K562 (cell line): ENCODE measurements around the gene ADIPOR2. TPM values are rescaled to one million over a fixed set of nuclear protein-coding genes. Genes with fewer than 3 reads are reported as not detected.

ENCODE experiments used
- ATAC-seq: fragments of 200-7000 bp; cut with Tn5 transposase; 3 replicates; pipeline ENCODE4 v1.9.1; 2020; ENCODE audit warnings: moderate library complexity
- BruUV-seq: library from RNA; stranded (reverse); fragments of 400-500 nt; replicated peaks from 2 replicates; lab custom pipeline; 2021; lab: Mats Ljungman, UMichigan
- CTCF ChIA-PET: fragments of 300-600 bp; formaldehyde crosslinking; extraction: SDS; loops from one replicate; lab custom pipeline; 2021; ENCODE audit warnings: low intra/inter-chr PET ratio; lab: Yijun Ruan, JAX
- POLR2A ChIA-PET: fragments of 300-600, 350-650 bp; sonication (Branson Sonifier 250); formaldehyde crosslinking; extraction: SDS; loops from one replicate; lab custom pipeline; 2021; ENCODE audit warnings: antibody characterized with exemption, inconsistent platforms; lab: Yijun Ruan, JAX
- DNase-seq, 4 experiments: peaks; one replicate each; pipeline versions ENCODE4 v3.0.0 to v3.0.0-alpha.2; 2011 to 2018; ENCODE audit warnings: low spot score in 3 of 4, mixed read lengths in 3 of 4; ENCODE audit errors: extremely low read depth in 1 of 4
- FAIRE-seq: peaks from 2 replicates; lab custom pipeline; 2011; peaks lifted over from hg19 to GRCh38; lab: Jason Lieb, UNC
- H2AFZ ChIP-seq: 2 replicates; pipeline ENCODE4 v1.6.0; 2011; ENCODE audit warnings: low read depth, low read length, control low read depth, inconsistent platforms
- H3K27ac ChIP-seq: fragments of 200-600 bp; 3 replicates; pipeline ENCODE4 v1.8.0; 2011; ENCODE audit warnings: low read depth, mild to moderate bottlenecking, control low read depth, inconsistent platforms, low read length, moderate library complexity, mixed read lengths; ENCODE audit errors: extremely low read depth
- H3K27me3 ChIP-seq, 2 experiments: fragments of 300-600 bp in 1 of 2; 2 replicates in 1 of 2; 3 replicates in 1 of 2; pipeline versions ENCODE4 v1.6.0 to v1.8.0; 2011; ENCODE audit warnings: inconsistent platforms in 2 of 2, low read length in 2 of 2, mild to moderate bottlenecking in 1 of 2, mixed read lengths in 1 of 2, moderate library complexity in 1 of 2; ENCODE audit not compliant: control insufficient read depth in 2 of 2, insufficient read depth in 2 of 2
- H3K36me3 ChIP-seq: fragments of 300-600 bp; 3 replicates; pipeline ENCODE4 v1.8.0; 2011; ENCODE audit warnings: mild to moderate bottlenecking, low read length, inconsistent platforms; ENCODE audit not compliant: control insufficient read depth, insufficient read depth
- H3K4me1 ChIP-seq, 2 experiments: fragments of 200-600 bp in 1 of 2; replicated peaks in 1 of 2; 2 replicates in 1 of 2; 3 replicates in 1 of 2; pipeline versions ENCODE4 v1.5.1 to v1.8.0; 2011; ENCODE audit warnings: inconsistent platforms in 2 of 2, low read length in 2 of 2, mild to moderate bottlenecking in 1 of 2, mixed read lengths in 1 of 2, moderate library complexity in 1 of 2; ENCODE audit not compliant: control insufficient read depth in 2 of 2, insufficient read depth in 2 of 2
- H3K4me2 ChIP-seq: 2 replicates; pipeline ENCODE4 v1.6.1; 2011; ENCODE audit warnings: low read length, control low read depth, inconsistent platforms, mixed read lengths; ENCODE audit not compliant: insufficient read depth
- H3K4me3 ChIP-seq: fragments of 200-600 bp; sonication (generic), shearing (Covaris generic); 2 replicates; pipeline ENCODE4 v1.5.1; 2016; ENCODE audit warnings: control low read depth, inconsistent platforms
- H3K79me2 ChIP-seq: fragments of 200-600 bp; 3 replicates; pipeline ENCODE4 v1.8.0; 2011; ENCODE audit warnings: low read length, inconsistent platforms; ENCODE audit not compliant: control insufficient read depth, insufficient read depth
- H3K9ac ChIP-seq, 2 experiments: 2 replicates each; pipeline versions ENCODE4 v1.6.0 to v1.6.1; 2011; ENCODE audit warnings: low read depth in 2 of 2, low read length in 2 of 2, control low read depth in 1 of 2, inconsistent platforms in 1 of 2, mild to moderate bottlenecking in 1 of 2, mixed read lengths in 1 of 2; ENCODE audit not compliant: insufficient read depth in 1 of 2
- H3K9me1 ChIP-seq: one replicate; pipeline ENCODE4 v1.6.0; 2011; ENCODE audit warnings: inconsistent platforms, mild to moderate bottlenecking, low read length, moderate library complexity; ENCODE audit not compliant: control insufficient read depth, insufficient read depth
- H3K9me3 ChIP-seq: replicated peaks from 2 replicates; pipeline ENCODE4 v1.5.1; 2011; ENCODE audit warnings: low read depth, low read length, inconsistent platforms; ENCODE audit not compliant: control insufficient read depth, insufficient read depth
- H4K20me1 ChIP-seq: replicated peaks from 2 replicates; pipeline ENCODE4 v1.6.1; 2011; ENCODE audit warnings: low read length, inconsistent platforms, mixed read lengths; ENCODE audit not compliant: control insufficient read depth, insufficient read depth
- DACH1 ChIP-seq: fragments of 450-650 bp; IDR thresholded peaks from 2 replicates; pipeline ENCODE4 v1.6.1; 2018; ENCODE audit not compliant: partially characterized antibody
- NCOA2 ChIP-seq, 2 experiments: fragments of 450-650 bp; IDR thresholded peaks; 2 replicates each; pipeline ENCODE4 v1.6.1; 2018; ENCODE audit warnings: mild to moderate bottlenecking in 2 of 2, moderate library complexity in 1 of 2; ENCODE audit not compliant: partially characterized antibody in 2 of 2
- NFE2 ChIP-seq: IDR thresholded peaks from 2 replicates; pipeline ENCODE4 v1.6.1; 2014; ENCODE audit warnings: antibody characterized with exemption, low read depth
- PKNOX1 ChIP-seq: fragments of 450-650 bp; IDR thresholded peaks from 2 replicates; pipeline ENCODE4 v1.6.1; 2016
- PPARD ChIP-seq: fragments of 250-450 bp; sonication (Bioruptor Pico); IDR thresholded peaks from 2 replicates; pipeline ENCODE4 v1.8.0; 2022; ENCODE audit warnings: inconsistent platforms, mild to moderate bottlenecking, moderate library complexity
- PURB ChIP-seq: sonication (generic); formaldehyde crosslinking; IDR thresholded peaks from 2 replicates; pipeline ENCODE4 v1.9.0; 2021; ENCODE audit warnings: low read depth, mild to moderate bottlenecking, missing genetic modification reagents
- SOX6 ChIP-seq: fragments of 450-650 bp; IDR thresholded peaks from 2 replicates; pipeline ENCODE4 v1.6.1; 2014; ENCODE audit warnings: mild to moderate bottlenecking
- WGBS: fragments of 100-300 bp; shearing (Covaris generic); methylation state at CpG from one replicate; pipeline ENCODE4 v1.1.6; 2016; ENCODE audit warnings: low coverage, mixed read lengths; ENCODE audit not compliant: insufficient coverage; ENCODE audit errors: missing lambda C conversion rate; 5-methylcytosine and 5-hydroxymethylcytosine counted together
- in situ Hi-C: fragments of 300-500 bp; cut with MboI; formaldehyde crosslinking; loops from 4 replicates; pipeline ENCODE4 v1.15.0; 2018; ENCODE audit warnings: inconsistent platforms, mixed read lengths
- intact Hi-C: fragments of 100-400 bp; cut with micrococcal nuclease; formaldehyde crosslinking; loops from 2 replicates; pipeline ENCODE4 v1.14.2; 2022
- polyA plus RNA-seq, 8 experiments: library from polyadenylated mRNA; depleted of rRNA in 4 of 8; stranded (reverse) in 5 of 8; unstranded in 3 of 8; fragments of >200 nt; fragmentation: Nextera tagmentation in 2 of 8; fragmentation: Illumina TruSeq in 1 of 8; extraction: Ambion mirVana in 2 of 8; extraction: Trizol in 1 of 8; gene quantifications; 2 replicates each; pipeline versions ENCODE4 v1.2.1 to v1.2.3, GENCODE V29; 2011 to 2014; ENCODE audit warnings: inconsistent platforms in 1 of 8, missing spikeins in 1 of 8
- total RNA-seq, 7 experiments: library from RNA; depleted of rRNA in 6 of 7; stranded (reverse); fragments of >200 nt in 6 of 7; fragmentation: Illumina TruSeq in 2 of 7; extraction: Trizol in 2 of 7; gene quantifications; 2 replicates each; pipeline versions ENCODE4 v1.2.1 to v1.2.3, GENCODE V29; 2011 to 2021; ENCODE audit warnings: low replicate concordance in 1 of 7

Gene ADIPOR2
- total and polyA plus RNA-seq, 9 of the 15 experiments (the other 6 are each of a cell fraction or from before 2014, with no cell fraction given) = 10.9 to 63.5 (median 46.0) TPM

GRCh38 chr12:1768615-1769014, 77.7 kb downstream of the ADIPOR2 start:
- peaks cover 84% of the 10 kb centered on the region for H3K79me2 ChIP-seq
- no peak for TF ChIP-seq NFE2
- no peak for TF ChIP-seq NCOA2 (IDR thresholded peaks at IDR 0.05; ENCODE audit: partially characterized antibody in 2 of 2)
- no peak for TF ChIP-seq DACH1
- TF ChIP-seq PKNOX1 = no peak
- no peak for TF ChIP-seq PPARD
- no peak for TF ChIP-seq PURB
- TF ChIP-seq SOX6 = no peak
- DNase-seq (no peak), FAIRE-seq (no peak), ATAC-seq (no peak)
- H3K4me2 ChIP-seq = no peak overlapping the region
- H3K4me1 ChIP-seq = no peaks in the 10 kb centered on the region
- no peak overlapping the region for H3K9ac ChIP-seq
- POLR2A ChIA-PET = no interaction called here
- CTCF ChIA-PET = no interaction called here
- no peaks in the 10 kb centered on the region for H4K20me1 ChIP-seq
- no peaks in the 10 kb centered on the region for H3K9me1 ChIP-seq
- intact Hi-C loops (no loop called here), in situ Hi-C loops (no loop called here)
- no TSS peak for BruUV-seq
- 100% methylated on average over 1 of the region's 1 CpG for WGBS
- H3K9me3 ChIP-seq = no peaks in the 10 kb centered on the region
- no peak overlapping the region for H3K4me3 ChIP-seq
- no peak overlapping the region for H2AFZ ChIP-seq
- no peak overlapping the region for H3K27ac ChIP-seq
- H3K36me3 ChIP-seq = peaks cover 40% of the 10 kb centered on the region
- H3K27me3 ChIP-seq = no peaks in the 10 kb centered on the region
